Liver (tissue), 9 donors: ENCODE data around the gene CCDC88C. TPM values are rescaled to one million over a fixed set of nuclear protein-coding genes. Genes with fewer than 3 reads are reported as not detected.

Source experiments
- DNase-seq: peaks from one replicate; pipeline ENCODE4 v3.0.0-alpha.2; 2017; ENCODE audit warnings: low spot score
- H3K27ac ChIP-seq, 2 donors: one replicate each; pipeline ENCODE4 v1.7.0; 2013; ENCODE audit warnings: inconsistent platforms in 2 of 2, low read length in 2 of 2, control low read depth in 1 of 2, low read depth in 1 of 2, mild to moderate bottlenecking in 1 of 2
- H3K27me3 ChIP-seq, 4 donors: one replicate each; pipeline versions ENCODE4 v1.6.1 to v1.7.0; 2013; ENCODE audit warnings: low read length in 3 of 4, inconsistent platforms in 1 of 4, mild to moderate bottlenecking in 1 of 4, moderate library complexity in 1 of 4; ENCODE audit not compliant: control insufficient read depth in 4 of 4, insufficient read depth in 4 of 4
- H3K36me3 ChIP-seq, 4 donors: one replicate each; pipeline versions ENCODE4 v1.6.1 to v1.7.0; 2013; ENCODE audit warnings: low read length in 3 of 4, mild to moderate bottlenecking in 3 of 4, low read depth in 1 of 4, moderate library complexity in 1 of 4; ENCODE audit not compliant: control insufficient read depth in 4 of 4, insufficient read depth in 3 of 4
- H3K4me1 ChIP-seq, 4 donors: one replicate each; pipeline versions ENCODE4 v1.6.1 to v1.7.0; 2013; ENCODE audit warnings: low read length in 3 of 4, mild to moderate bottlenecking in 3 of 4, moderate library complexity in 1 of 4; ENCODE audit not compliant: control insufficient read depth in 4 of 4, insufficient read depth in 4 of 4
- H3K4me3 ChIP-seq, 3 donors: one replicate each; pipeline versions ENCODE4 v1.6.1 to v1.7.0; 2013; ENCODE audit warnings: low read length in 3 of 3, control low read depth in 1 of 3, low read depth in 1 of 3, mild to moderate bottlenecking in 1 of 3
- H3K9ac ChIP-seq, 2 donors: one replicate each; pipeline ENCODE4 v1.7.0; 2013; ENCODE audit warnings: low read length in 2 of 2, mild to moderate bottlenecking in 2 of 2, moderate library complexity in 2 of 2, control low read depth in 1 of 2, low read depth in 1 of 2
- H3K9me3 ChIP-seq, 4 donors: one replicate each; pipeline versions ENCODE4 v1.6.1 to v1.7.0; 2013; ENCODE audit warnings: low read length in 3 of 4; ENCODE audit not compliant: control insufficient read depth in 4 of 4
- CTCF ChIP-seq: fragments of 150-350 bp; IDR thresholded peaks from 2 replicates; pipeline ENCODE4 v1.5.1; 2017; ENCODE audit warnings: improper control_type of control experiment, low read depth, low read length; ENCODE audit not compliant: missing input control
- EGR1 ChIP-seq, 2 donors: IDR thresholded peaks; 2 replicates each; pipeline ENCODE4 v1.6.1; 2016 to 2018; ENCODE audit warnings: antibody characterized with exemption in 2 of 2, low read depth in 2 of 2
- FOXA1 ChIP-seq: IDR thresholded peaks from 2 replicates; pipeline ENCODE4 v1.6.1; 2016; ENCODE audit warnings: antibody characterized with exemption
- GABPA ChIP-seq, 2 donors: IDR thresholded peaks in 1 of 2; conservative IDR thresholded peaks in 1 of 2; 2 replicates each; pipeline ENCODE4 v1.6.1; 2016; ENCODE audit warnings: antibody characterized with exemption in 2 of 2, mild to moderate bottlenecking in 1 of 2, moderate library complexity in 1 of 2
- HNF4A ChIP-seq, 2 donors: conservative IDR thresholded peaks; 2 replicates each; pipeline ENCODE4 v1.6.1; 2016; ENCODE audit warnings: antibody characterized with exemption in 2 of 2, mild to moderate bottlenecking in 2 of 2
- MAX ChIP-seq: IDR thresholded peaks from 2 replicates; pipeline ENCODE4 v1.6.1; 2016; ENCODE audit warnings: antibody characterized with exemption
- NR2F2 ChIP-seq: IDR thresholded peaks from 2 replicates; pipeline ENCODE4 v1.6.1; 2016; ENCODE audit warnings: antibody characterized with exemption
- RAD21 ChIP-seq, 2 donors: IDR thresholded peaks; 2 replicates each; pipeline ENCODE4 v1.6.1; 2016; ENCODE audit warnings: antibody characterized with exemption in 2 of 2, mild to moderate bottlenecking in 2 of 2
- RXRA ChIP-seq, 2 donors: IDR thresholded peaks; 2 replicates each; pipeline ENCODE4 v1.6.1; 2017 to 2018; ENCODE audit warnings: antibody characterized with exemption in 2 of 2, mild to moderate bottlenecking in 1 of 2
- SP1 ChIP-seq: IDR thresholded peaks from 2 replicates; pipeline ENCODE4 v1.6.1; 2018; ENCODE audit warnings: antibody characterized with exemption, mild to moderate bottlenecking
- TAF1 ChIP-seq: conservative IDR thresholded peaks from 2 replicates; pipeline ENCODE4 v1.6.1; 2016; ENCODE audit warnings: antibody characterized with exemption, mild to moderate bottlenecking
- YY1 ChIP-seq: IDR thresholded peaks from 2 replicates; pipeline ENCODE4 v1.6.1; 2016; ENCODE audit warnings: antibody characterized with exemption, mild to moderate bottlenecking
- ZBTB33 ChIP-seq: IDR thresholded peaks from 2 replicates; pipeline ENCODE4 v1.6.1; 2016; ENCODE audit warnings: antibody characterized with exemption
- WGBS: extraction: QIAGEN DNeasy Blood & Tissue Kit; methylation state at CpG from one replicate; pipeline ENCODE4 v1.1.7; 2013; 5-methylcytosine and 5-hydroxymethylcytosine counted together
- polyA plus RNA-seq, 2 donors: library from polyadenylated mRNA; stranded (reverse) in 1 of 2; unstranded in 1 of 2; fragments of 200-250 nt in 1 of 2; fragments of >200 nt in 1 of 2; fragmentation: Nextera tagmentation in 1 of 2; extraction: Ambion mirVana in 1 of 2; gene quantifications; one replicate each; pipeline versions ENCODE4 v1.2.1 to v1.2.3, GENCODE V29; 2013 to 2015
- total RNA-seq, 2 donors: library from RNA; depleted of rRNA; stranded (reverse); fragments of >200 nt; gene quantifications; one replicate each; pipeline ENCODE4 v1.2.3, GENCODE V29; 2014
- TF ChIP-seq, protein P1 (sequence below): IDR thresholded peaks from 2 replicates; pipeline ENCODE4 v1.6.1; 2016; ENCODE audit warnings: antibody characterized with exemption, mild to moderate bottlenecking
- TF ChIP-seq, protein P2 (sequence below): IDR thresholded peaks from 2 replicates; pipeline ENCODE4 v1.6.1; 2016; ENCODE audit warnings: antibody characterized with exemption
- donor health status: healthy.
- donor health status: healthy.
- donor health status: healthy.
- donor health status: healthy.
- donor health status: healthy.

The CCDC88C gene
- total and polyA plus RNA-seq, 4 donors: 1.3 to 10.8 (median 4.0) TPM

GRCh38 chr14:91283666-91284065 is 134.0 kb downstream of the CCDC88C start (continued):
- TF ChIP-seq, protein P1, sequence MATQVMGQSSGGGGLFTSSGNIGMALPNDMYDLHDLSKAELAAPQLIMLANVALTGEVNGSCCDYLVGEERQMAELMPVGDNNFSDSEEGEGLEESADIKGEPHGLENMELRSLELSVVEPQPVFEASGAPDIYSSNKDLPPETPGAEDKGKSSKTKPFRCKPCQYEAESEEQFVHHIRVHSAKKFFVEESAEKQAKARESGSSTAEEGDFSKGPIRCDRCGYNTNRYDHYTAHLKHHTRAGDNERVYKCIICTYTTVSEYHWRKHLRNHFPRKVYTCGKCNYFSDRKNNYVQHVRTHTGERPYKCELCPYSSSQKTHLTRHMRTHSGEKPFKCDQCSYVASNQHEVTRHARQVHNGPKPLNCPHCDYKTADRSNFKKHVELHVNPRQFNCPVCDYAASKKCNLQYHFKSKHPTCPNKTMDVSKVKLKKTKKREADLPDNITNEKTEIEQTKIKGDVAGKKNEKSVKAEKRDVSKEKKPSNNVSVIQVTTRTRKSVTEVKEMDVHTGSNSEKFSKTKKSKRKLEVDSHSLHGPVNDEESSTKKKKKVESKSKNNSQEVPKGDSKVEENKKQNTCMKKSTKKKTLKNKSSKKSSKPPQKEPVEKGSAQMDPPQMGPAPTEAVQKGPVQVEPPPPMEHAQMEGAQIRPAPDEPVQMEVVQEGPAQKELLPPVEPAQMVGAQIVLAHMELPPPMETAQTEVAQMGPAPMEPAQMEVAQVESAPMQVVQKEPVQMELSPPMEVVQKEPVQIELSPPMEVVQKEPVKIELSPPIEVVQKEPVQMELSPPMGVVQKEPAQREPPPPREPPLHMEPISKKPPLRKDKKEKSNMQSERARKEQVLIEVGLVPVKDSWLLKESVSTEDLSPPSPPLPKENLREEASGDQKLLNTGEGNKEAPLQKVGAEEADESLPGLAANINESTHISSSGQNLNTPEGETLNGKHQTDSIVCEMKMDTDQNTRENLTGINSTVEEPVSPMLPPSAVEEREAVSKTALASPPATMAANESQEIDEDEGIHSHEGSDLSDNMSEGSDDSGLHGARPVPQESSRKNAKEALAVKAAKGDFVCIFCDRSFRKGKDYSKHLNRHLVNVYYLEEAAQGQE: no peak
- TF ChIP-seq FOXA1: no peak
- TF ChIP-seq RAD21 (IDR thresholded peaks at IDR 0.05): no peak
- TF ChIP-seq TAF1: no peak

DNA sequence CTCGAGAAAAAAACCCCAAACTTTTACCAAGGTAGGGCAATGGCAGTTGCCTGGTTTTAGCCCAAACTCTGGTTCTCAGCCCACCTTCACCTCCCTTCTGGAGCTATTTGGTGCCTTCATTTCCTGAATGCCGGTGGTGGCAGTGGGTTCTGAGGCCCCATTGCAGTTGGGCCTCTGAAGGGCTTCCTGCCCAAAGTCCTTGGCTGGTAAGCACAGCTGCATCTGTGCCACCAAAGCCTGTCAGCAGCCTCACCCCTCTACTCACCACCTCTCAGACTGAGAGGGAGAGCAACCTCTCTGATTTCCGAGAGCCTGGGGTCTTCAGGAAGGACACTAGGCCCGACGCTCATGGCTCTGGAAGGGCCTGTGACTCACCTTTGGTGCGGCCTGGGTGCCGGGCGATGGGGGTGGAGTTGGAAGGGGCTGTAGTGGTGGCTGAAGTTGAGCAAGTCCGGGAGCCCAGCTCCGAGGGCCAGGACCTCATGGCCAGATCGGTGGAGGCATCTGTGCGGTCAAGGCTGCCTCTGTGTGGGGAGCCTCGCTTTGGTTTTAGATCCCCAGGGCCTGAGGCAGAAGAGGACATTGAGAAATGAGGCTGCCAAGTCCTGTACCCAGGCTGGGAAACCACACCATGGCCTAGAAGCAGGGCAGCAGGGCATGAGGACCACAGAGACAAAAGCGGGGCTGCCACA is 134.5 kb downstream of the CCDC88C start:
- Histone ChIP-seq H3K9me3 (no peaks in the 10 kb centered on the region), H3K27me3 (no peaks in the 10 kb centered on the region), H3K9ac (no peak overlapping the region), H3K36me3 (peaks cover 2 to 40% (median 10%) of the 10 kb centered on the region in 4 donors), H3K4me3 (no peak overlapping the region), H3K27ac (no peak overlapping the region), H3K4me1 (no peaks in the 10 kb centered on the region)
- 96% methylated on average over 14 of the region's 14 CpGs for WGBS
- no peak for DNase-seq
- TF ChIP-seq, protein P2, sequence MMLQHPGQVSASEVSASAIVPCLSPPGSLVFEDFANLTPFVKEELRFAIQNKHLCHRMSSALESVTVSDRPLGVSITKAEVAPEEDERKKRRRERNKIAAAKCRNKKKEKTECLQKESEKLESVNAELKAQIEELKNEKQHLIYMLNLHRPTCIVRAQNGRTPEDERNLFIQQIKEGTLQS: no peak
- no peak for TF ChIP-seq GABPA (IDR thresholded peaks at IDR 0.05 in 1 of 2, conservative IDR thresholded peaks at IDR 0.05 in 1 of 2)
- no peak for TF ChIP-seq NR2F2
- no peak for TF ChIP-seq TAF1
- no peak for TF ChIP-seq SP1
- TF ChIP-seq MAX: no peak
- no peak for TF ChIP-seq HNF4A (conservative IDR thresholded peaks at IDR 0.05)
- no peak for TF ChIP-seq FOXA1
- no peak for TF ChIP-seq RAD21 (IDR thresholded peaks at IDR 0.05)
- TF ChIP-seq, protein P1: no peak
- TF ChIP-seq EGR1 (IDR thresholded peaks at IDR 0.05; ENCODE audit: low read depth in 2 of 2): no peak
- TF ChIP-seq CTCF: no peak
- no peak for TF ChIP-seq ZBTB33
- TF ChIP-seq YY1: no peak
- TF ChIP-seq RXRA (IDR thresholded peaks at IDR 0.05): no peak
